Activated effector memory CD4-positive, alpha-beta T cell treated with anti-CD3 and anti-CD28 coated beads, Interleukin-2, amount 50 U/mL, for 16 hours (primary cell): ENCODE data around the gene POGZ.

Experiments used
- DNase-seq: peaks from one replicate; pipeline ENCODE4 v3.0.0-alpha.2; 2020

POGZ gene, protein sequence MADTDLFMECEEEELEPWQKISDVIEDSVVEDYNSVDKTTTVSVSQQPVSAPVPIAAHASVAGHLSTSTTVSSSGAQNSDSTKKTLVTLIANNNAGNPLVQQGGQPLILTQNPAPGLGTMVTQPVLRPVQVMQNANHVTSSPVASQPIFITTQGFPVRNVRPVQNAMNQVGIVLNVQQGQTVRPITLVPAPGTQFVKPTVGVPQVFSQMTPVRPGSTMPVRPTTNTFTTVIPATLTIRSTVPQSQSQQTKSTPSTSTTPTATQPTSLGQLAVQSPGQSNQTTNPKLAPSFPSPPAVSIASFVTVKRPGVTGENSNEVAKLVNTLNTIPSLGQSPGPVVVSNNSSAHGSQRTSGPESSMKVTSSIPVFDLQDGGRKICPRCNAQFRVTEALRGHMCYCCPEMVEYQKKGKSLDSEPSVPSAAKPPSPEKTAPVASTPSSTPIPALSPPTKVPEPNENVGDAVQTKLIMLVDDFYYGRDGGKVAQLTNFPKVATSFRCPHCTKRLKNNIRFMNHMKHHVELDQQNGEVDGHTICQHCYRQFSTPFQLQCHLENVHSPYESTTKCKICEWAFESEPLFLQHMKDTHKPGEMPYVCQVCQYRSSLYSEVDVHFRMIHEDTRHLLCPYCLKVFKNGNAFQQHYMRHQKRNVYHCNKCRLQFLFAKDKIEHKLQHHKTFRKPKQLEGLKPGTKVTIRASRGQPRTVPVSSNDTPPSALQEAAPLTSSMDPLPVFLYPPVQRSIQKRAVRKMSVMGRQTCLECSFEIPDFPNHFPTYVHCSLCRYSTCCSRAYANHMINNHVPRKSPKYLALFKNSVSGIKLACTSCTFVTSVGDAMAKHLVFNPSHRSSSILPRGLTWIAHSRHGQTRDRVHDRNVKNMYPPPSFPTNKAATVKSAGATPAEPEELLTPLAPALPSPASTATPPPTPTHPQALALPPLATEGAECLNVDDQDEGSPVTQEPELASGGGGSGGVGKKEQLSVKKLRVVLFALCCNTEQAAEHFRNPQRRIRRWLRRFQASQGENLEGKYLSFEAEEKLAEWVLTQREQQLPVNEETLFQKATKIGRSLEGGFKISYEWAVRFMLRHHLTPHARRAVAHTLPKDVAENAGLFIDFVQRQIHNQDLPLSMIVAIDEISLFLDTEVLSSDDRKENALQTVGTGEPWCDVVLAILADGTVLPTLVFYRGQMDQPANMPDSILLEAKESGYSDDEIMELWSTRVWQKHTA (N-terminal part only)

GRCh38 chr1:151459331-151460046, at the start of gene POGZ:
Gene POGZ, minus strand, starts transcription at chr1:151459494. Its CDS starts 17,290 bp downstream, at chr1:151442204.
- peak; percentile 97 for DNase-seq

GRCh38 chr1:151508833-151509232, 49.5 kb upstream of the POGZ start:
- DNase-seq = no peak

GRCh38 chr1:151504759-151505158, 45.5 kb upstream of the POGZ start:
- DNase-seq = no peak

DNA sequence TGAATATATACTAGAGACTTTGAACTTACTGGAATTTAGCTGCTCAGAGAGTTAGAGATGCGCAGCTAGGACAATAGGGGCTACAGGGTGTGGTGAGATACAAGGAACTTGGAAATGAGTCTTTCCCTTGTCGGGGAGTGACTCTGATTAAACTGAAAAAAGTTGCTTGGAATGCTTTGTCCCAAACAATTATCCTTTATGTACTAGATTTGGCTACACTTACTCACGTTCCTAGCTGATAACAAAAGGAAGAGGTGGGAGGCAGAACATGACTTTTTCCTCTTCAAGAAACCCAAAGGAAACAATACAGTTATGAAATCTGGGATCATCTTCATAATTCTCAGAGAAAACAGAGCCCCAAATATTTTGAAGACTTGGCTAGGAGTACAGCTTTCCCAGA, 45.0 kb upstream of the POGZ start:
- no peak for DNase-seq

DNA sequence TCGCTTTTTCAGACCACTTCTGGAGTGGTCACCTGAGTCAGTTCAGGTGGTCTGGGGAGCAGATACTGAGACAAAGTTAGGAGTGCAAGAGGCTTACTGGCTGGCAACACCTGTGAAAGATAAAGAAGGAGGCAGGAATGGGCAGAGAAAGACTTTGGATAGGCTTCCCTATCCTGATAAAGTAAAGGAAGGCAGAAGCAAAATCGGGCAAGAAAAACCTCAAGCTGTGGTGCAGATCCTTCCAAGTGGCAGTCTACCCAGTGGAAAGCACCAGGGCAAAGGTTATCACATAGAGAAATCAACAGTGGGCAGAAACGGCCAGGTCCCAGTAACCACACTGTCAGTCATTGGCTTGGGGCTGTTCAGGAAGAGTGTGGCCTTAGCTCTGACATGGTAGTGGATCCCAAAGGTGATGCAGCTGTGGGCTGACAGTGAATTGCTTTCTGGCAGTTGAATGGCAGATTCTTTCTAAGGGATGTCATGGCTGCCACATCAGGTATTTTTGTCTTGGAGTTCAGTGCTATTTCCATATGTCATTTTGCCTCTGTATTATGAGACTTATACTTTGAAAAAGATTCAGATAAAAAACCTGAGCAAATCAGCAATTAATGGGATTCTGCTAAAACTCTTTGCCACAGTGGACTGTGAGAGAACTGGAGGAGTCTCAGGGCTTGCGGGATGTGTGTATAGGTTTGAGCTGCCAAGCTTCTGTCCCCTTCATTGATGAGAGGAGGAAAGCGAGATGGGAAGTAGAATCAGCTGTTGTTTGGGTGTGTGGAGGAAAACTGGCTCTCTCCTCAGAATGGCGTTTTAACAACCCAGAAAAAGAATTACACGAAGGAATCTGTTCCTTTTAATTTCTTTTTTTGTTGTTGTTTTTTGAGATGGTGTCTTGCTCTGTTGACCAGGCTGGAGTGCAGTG, 43.8 kb upstream of the POGZ start:
- no peak for DNase-seq

- DNase-seq = no peak
Measured at GRCh38 chr1:151502035-151502700, 42.9 kb upstream of the POGZ start.

- no peak for DNase-seq
Measured at GRCh38 chr1:151501474-151501873, 42.2 kb upstream of the POGZ start.

GRCh38 chr1:151499930-151500329, 40.6 kb upstream of the POGZ start:
- no peak for DNase-seq

GRCh38 chr1:151499365-151499764, 40.1 kb upstream of the POGZ start:
- DNase-seq = no peak

DNA sequence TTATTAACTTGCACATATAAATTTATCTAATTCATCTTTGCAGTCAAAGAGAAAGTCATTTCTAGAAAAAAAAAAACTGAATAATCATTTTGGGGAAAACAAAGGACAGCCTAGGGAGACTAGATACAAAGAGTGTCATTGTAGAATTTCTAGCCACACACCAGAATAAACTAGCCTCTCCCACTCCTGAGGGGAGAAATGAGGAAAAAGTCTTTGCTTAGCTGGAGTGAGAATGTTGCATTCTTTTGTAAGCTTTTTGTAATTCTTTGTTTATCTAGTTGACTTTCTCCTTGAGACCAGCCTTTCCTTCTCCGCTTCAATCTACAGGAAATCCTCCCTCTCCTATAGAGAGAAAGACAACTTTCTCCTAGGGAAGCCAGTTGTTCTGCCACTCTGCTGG, 36.0 kb upstream of the POGZ start:
- no peak for DNase-seq

- DNase-seq = no peak
Measured at GRCh38 chr1:151494741-151495281, 35.5 kb upstream of the POGZ start.

GRCh38 chr1:151493042-151493441, 33.7 kb upstream of the POGZ start:
- DNase-seq = no peak

DNA sequence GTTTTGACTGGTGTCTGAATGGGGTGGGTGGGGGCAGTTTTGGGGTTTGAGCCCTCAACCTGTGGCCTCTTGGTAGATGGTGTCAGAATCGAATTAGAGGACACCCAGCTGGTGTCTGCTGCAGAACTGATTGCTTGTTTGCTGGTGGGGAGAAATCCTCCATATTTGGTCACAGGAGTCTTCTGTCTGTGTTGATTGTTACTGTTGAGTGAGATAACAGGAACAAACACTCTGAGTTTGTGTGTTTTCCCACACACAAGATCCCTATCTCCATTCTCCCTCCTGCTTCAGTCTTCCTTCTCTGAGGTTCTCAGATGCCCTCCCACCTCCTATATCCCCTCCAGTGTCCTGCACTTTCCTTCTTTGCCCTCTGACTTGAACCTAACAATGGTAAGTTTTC, 32.8 kb upstream of the POGZ start:
- DNase-seq = no peak

- no peak for DNase-seq
Measured at GRCh38 chr1:151491641-151492040, 32.3 kb upstream of the POGZ start.

GRCh38 chr1:151486557-151486956, 27.3 kb upstream of the POGZ start:
- DNase-seq = no peak

DNA sequence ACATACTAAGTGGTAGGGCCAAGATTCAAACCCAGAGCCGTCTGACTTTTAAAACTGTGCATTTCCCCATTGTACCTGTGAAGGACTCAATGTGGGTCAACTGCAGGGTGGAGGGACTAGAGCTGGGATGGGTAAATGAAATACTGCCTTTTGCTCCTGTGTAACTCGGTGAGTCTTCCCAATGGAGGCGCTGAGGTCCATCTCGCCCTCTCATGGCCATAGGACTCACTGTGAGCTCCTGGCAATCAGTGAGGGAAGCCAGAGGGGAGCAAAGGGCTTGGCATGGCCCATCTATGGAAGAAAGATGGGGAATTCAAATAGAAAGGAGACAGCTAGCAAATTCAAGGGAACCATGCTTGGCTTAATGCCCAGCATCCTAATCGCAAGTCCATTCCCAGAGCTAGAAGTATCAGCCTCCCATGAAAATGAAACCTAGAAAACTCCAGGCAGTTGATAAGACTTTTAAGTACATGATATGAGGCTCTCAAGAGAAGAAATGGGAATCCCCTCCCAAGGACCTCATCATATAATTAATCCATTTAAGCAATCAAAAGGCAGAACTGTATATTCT, 26.5 kb upstream of the POGZ start:
- DNase-seq = no peak

- no peak for DNase-seq
Measured at GRCh38 chr1:151482017-151482416, 22.7 kb upstream of the POGZ start.

GRCh38 chr1:151479462-151479861, 20.2 kb upstream of the POGZ start:
- no peak for DNase-seq

DNA sequence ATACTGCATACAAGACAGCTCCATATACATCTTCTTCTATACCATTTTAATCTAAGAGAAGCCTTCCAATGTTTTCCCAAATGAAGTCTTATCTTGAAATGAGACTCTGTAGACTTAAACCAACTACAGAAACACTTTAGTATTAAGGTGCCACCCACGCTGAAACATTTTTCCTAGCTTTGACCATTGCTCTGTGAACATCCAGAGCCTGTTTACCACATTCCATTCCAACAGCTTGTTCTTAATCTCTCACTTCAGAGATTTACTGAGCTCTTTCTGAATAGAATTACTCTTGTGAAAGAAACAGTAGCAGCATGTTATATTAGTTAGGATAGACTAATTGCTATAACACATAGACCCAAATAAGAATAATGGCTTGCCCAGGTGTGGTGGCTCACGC, 19.6 kb upstream of the POGZ start:
- no peak for DNase-seq

- DNase-seq = no peak
Measured at GRCh38 chr1:151478140-151478812, 19.0 kb upstream of the POGZ start.
